D721Med (cell line): Measurements from ENCODE around the gene DUSP8.

Experiments
- DNase-seq: peaks from one replicate; pipeline ENCODE4 v3.0.0; 2011; ENCODE audit warnings: low spot score; ENCODE audit not compliant: insufficient read length
- FAIRE-seq: peaks from 2 replicates; lab custom pipeline; 2011; peaks lifted over from hg19 to GRCh38; lab: Jason Lieb, UNC
- CTCF ChIP-seq: IDR thresholded peaks from 2 replicates; pipeline ENCODE4 v1.5.1; 2012; ENCODE audit warnings: mild to moderate bottlenecking, control low read depth; ENCODE audit not compliant: insufficient read depth; ENCODE audit errors: missing control alignments

The DUSP8 gene

GRCh38 chr11:1554981-1555712, 16.9 kb downstream of the DUSP8 start:
- no peak for FAIRE-seq
- DNase-seq = no peak
- TF ChIP-seq CTCF = no peak

- FAIRE-seq = no peak
- TF ChIP-seq CTCF = no peak
- DNase-seq = no peak
These were observed 18.1 kb downstream of the DUSP8 start for GRCh38 chr11:1553808-1554594.

- no peak for TF ChIP-seq CTCF
- FAIRE-seq (no peak), DNase-seq (no peak)
These were observed 22.4 kb downstream of the DUSP8 start for GRCh38 chr11:1549338-1550330.

GRCh38 chr11:1548221-1549070, 23.6 kb downstream of the DUSP8 start:
- FAIRE-seq = no peak
- no peak for TF ChIP-seq CTCF
- no peak for DNase-seq

GRCh38 chr11:1547467-1548098, 24.5 kb downstream of the DUSP8 start:
- DNase-seq (no peak), FAIRE-seq (no peak)
- no peak for TF ChIP-seq CTCF
